Measurements from ENCODE around the gene DESI1.
"Not testable (repeated sequence)": the region's sequence is repeated elsewhere in the genome, so short reads cannot be mapped to it uniquely, and the experiment has no call there.

Gene DESI1

GRCh38 chr22:41642331-41643110 is 21.7 kb upstream of the DESI1 start:
- no peaks in the 10 kb centered on the region for H3K27me3 ChIP-seq (ENCODE audit: insufficient read depth, low read length, poor library complexity)
- H3K4me1 ChIP-seq (ENCODE audit: control insufficient read depth, low read depth, low read length): no peaks in the 10 kb centered on the region
- no peak overlapping the region for H3K4me3 ChIP-seq (ENCODE audit: low read length)
- no peak overlapping the region for H2AK5ac ChIP-seq (ENCODE audit: low read length)
- H4K8ac ChIP-seq (ENCODE audit: low read depth, low read length): no peak overlapping the region
- no peak overlapping the region for H2BK5ac ChIP-seq (ENCODE audit: low read length)
- H2BK120ac ChIP-seq (ENCODE audit: low read depth, low read length): no peak overlapping the region
- H4K5ac ChIP-seq (ENCODE audit: low read length): no peak overlapping the region
- no peak overlapping the region for H3K18ac ChIP-seq (ENCODE audit: low read length)
- no peak for DNase-seq
- peaks cover 4% of the 10 kb centered on the region for H3K79me2 ChIP-seq (ENCODE audit: control insufficient read depth, insufficient read depth, low read length)
- H3K27ac ChIP-seq (ENCODE audit: low read depth, low read length): no peak overlapping the region
- H3K79me1 ChIP-seq (ENCODE audit: low read length): peaks cover 6% of the 10 kb centered on the region
- H3K4me2 ChIP-seq (ENCODE audit: low read length): no peak overlapping the region
- H3K36me3 ChIP-seq (ENCODE audit: control insufficient read depth, insufficient read depth, low read length): peaks cover 22% of the 10 kb centered on the region
- H3K9ac ChIP-seq (ENCODE audit: low read length): no peak overlapping the region
- no peak overlapping the region for H2BK15ac ChIP-seq (replicated peaks; ENCODE audit: low read depth)
- no peak overlapping the region for H3K23ac ChIP-seq (ENCODE audit: low read length)
- H3K4ac ChIP-seq (ENCODE audit: low read depth, low read length): no peak overlapping the region
- WGBS (ENCODE audit: extremely low coverage, insufficient coverage, low lambda C conversion rate): no CpG with 5 or more reads among the region's 6 CpGs
- no peak overlapping the region for H3K56ac ChIP-seq (ENCODE audit: low read length)

DNA sequence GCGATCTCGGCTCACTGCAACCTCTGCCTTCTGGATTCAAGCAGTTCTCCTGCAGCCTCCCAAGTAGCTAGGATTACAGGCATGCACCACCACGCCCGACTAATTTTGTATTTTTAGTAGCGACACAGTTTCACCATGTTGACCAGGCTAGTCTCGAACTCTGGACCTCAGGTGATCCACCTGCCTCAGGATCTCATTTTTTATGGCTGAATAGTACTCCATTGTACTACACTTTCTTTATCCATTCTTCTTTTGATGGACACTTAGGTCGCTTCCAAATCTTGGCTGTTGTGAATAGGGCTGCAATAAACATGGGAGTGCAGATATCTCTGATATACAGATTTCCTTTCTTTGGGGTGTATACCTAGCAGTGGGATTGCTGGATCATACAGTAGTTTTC is 21.0 kb upstream of the DESI1 start:
- Histone ChIP-seq H3K4ac (ENCODE audit: low read depth, low read length) (no peak overlapping the region), H3K27ac (ENCODE audit: low read depth, low read length) (no peak overlapping the region), H4K5ac (ENCODE audit: low read length) (no peak overlapping the region), H3K4me3 (ENCODE audit: low read length) (no peak overlapping the region), H2AK5ac (ENCODE audit: low read length) (no peak overlapping the region), H3K4me2 (ENCODE audit: low read length) (no peak overlapping the region), H2BK15ac (replicated peaks; ENCODE audit: low read depth) (no peak overlapping the region), H2BK5ac (ENCODE audit: low read length) (no peak overlapping the region), H3K56ac (ENCODE audit: low read length) (no peak overlapping the region), H3K4me1 (ENCODE audit: control insufficient read depth, low read depth, low read length) (no peaks in the 10 kb centered on the region), H3K36me3 (ENCODE audit: control insufficient read depth, insufficient read depth, low read length) (peaks cover 19% of the 10 kb centered on the region), H4K8ac (ENCODE audit: low read depth, low read length) (no peak overlapping the region), H3K23ac (ENCODE audit: low read length) (no peak overlapping the region), H3K18ac (ENCODE audit: low read length) (no peak overlapping the region), H3K79me1 (ENCODE audit: low read length) (peaks cover 6% of the 10 kb centered on the region), H2BK120ac (ENCODE audit: low read depth, low read length) (no peak overlapping the region), H3K9ac (ENCODE audit: low read length) (no peak overlapping the region), H3K79me2 (ENCODE audit: control insufficient read depth, insufficient read depth, low read length) (peaks cover 4% of the 10 kb centered on the region), H3K27me3 (ENCODE audit: insufficient read depth, low read length, poor library complexity) (no peaks in the 10 kb centered on the region)
- DNase-seq: no peak
- no CpG with 5 or more reads among the region's 7 CpGs for WGBS (ENCODE audit: extremely low coverage, insufficient coverage, low lambda C conversion rate)

GRCh38 chr22:41638748-41639147 is 17.9 kb upstream of the DESI1 start:
- H4K8ac ChIP-seq (ENCODE audit: low read depth, low read length): no peak overlapping the region
- no peak overlapping the region for H2AK5ac ChIP-seq (ENCODE audit: low read length)
- no peak overlapping the region for H3K27ac ChIP-seq (ENCODE audit: low read depth, low read length)
- no peak overlapping the region for H3K18ac ChIP-seq (ENCODE audit: low read length)
- no peak overlapping the region for H3K4me3 ChIP-seq (ENCODE audit: low read length)
- no CpG with 5 or more reads among the region's 5 CpGs for WGBS (ENCODE audit: extremely low coverage, insufficient coverage, low lambda C conversion rate)
- H3K23ac ChIP-seq (ENCODE audit: low read length): no peak overlapping the region
- H3K79me2 ChIP-seq (ENCODE audit: control insufficient read depth, insufficient read depth, low read length): peaks cover 4% of the 10 kb centered on the region
- H2BK15ac ChIP-seq (replicated peaks; ENCODE audit: low read depth): no peak overlapping the region
- no peaks in the 10 kb centered on the region for H3K4me1 ChIP-seq (ENCODE audit: control insufficient read depth, low read depth, low read length)
- H4K5ac ChIP-seq (ENCODE audit: low read length): no peak overlapping the region
- H3K4me2 ChIP-seq (ENCODE audit: low read length): no peak overlapping the region
- no peak overlapping the region for H3K56ac ChIP-seq (ENCODE audit: low read length)
- no peak overlapping the region for H2BK120ac ChIP-seq (ENCODE audit: low read depth, low read length)
- H3K36me3 ChIP-seq (ENCODE audit: control insufficient read depth, insufficient read depth, low read length): peaks cover 21% of the 10 kb centered on the region
- no peak overlapping the region for H2BK5ac ChIP-seq (ENCODE audit: low read length)
- H3K27me3 ChIP-seq (ENCODE audit: insufficient read depth, low read length, poor library complexity): no peaks in the 10 kb centered on the region
- no peak overlapping the region for H3K4ac ChIP-seq (ENCODE audit: low read depth, low read length)
- no peak for DNase-seq
- H3K79me1 ChIP-seq (ENCODE audit: low read length): peaks cover 9% of the 10 kb centered on the region
- no peak overlapping the region for H3K9ac ChIP-seq (ENCODE audit: low read length)

DNA sequence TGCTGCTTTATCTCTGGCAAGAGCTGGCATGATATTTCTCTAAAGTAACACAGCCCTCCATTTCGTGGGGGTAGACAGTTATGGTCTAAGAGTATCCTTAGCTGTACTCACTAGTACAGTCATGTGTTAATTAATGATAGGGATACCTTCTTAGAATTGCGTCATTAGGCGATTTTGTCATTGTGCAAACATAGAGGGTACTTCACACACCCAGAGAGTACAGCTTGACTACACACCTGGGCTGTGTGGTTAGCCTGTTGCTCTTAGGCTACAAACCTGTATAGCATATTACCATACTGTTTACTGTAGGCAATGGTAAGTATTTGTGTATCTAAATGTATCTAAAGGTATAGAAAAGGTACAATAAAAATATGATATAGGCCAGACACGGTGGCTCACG is 17.3 kb upstream of the DESI1 start:
- no peak overlapping the region for H3K9ac ChIP-seq (ENCODE audit: low read length)
- peaks cover 4% of the 10 kb centered on the region for H3K79me2 ChIP-seq (ENCODE audit: control insufficient read depth, insufficient read depth, low read length)
- no peak overlapping the region for H3K23ac ChIP-seq (ENCODE audit: low read length)
- H3K4me1 ChIP-seq (ENCODE audit: control insufficient read depth, low read depth, low read length): no peaks in the 10 kb centered on the region
- no peak overlapping the region for H3K4me2 ChIP-seq (ENCODE audit: low read length)
- H2BK15ac ChIP-seq (replicated peaks; ENCODE audit: low read depth): no peak overlapping the region
- no peak overlapping the region for H4K5ac ChIP-seq (ENCODE audit: low read length)
- H2BK120ac ChIP-seq (ENCODE audit: low read depth, low read length): no peak overlapping the region
- H4K8ac ChIP-seq (ENCODE audit: low read depth, low read length): no peak overlapping the region
- no peak overlapping the region for H3K27ac ChIP-seq (ENCODE audit: low read depth, low read length)
- WGBS (ENCODE audit: extremely low coverage, insufficient coverage, low lambda C conversion rate): no CpG with 5 or more reads among the region's 5 CpGs
- no peak overlapping the region for H3K56ac ChIP-seq (ENCODE audit: low read length)
- no peak overlapping the region for H2AK5ac ChIP-seq (ENCODE audit: low read length)
- no peak overlapping the region for H3K4me3 ChIP-seq (ENCODE audit: low read length)
- H3K18ac ChIP-seq (ENCODE audit: low read length): no peak overlapping the region
- no peaks in the 10 kb centered on the region for H3K27me3 ChIP-seq (ENCODE audit: insufficient read depth, low read length, poor library complexity)
- H3K36me3 ChIP-seq (ENCODE audit: control insufficient read depth, insufficient read depth, low read length): peaks cover 21% of the 10 kb centered on the region
- peaks cover 9% of the 10 kb centered on the region for H3K79me1 ChIP-seq (ENCODE audit: low read length)
- DNase-seq: no peak
- no peak overlapping the region for H2BK5ac ChIP-seq (ENCODE audit: low read length)
- no peak overlapping the region for H3K4ac ChIP-seq (ENCODE audit: low read depth, low read length)

GRCh38 chr22:41637623-41638022 is 16.8 kb upstream of the DESI1 start:
- H3K23ac ChIP-seq (ENCODE audit: low read length); H2AK5ac ChIP-seq (ENCODE audit: low read length); H3K27ac ChIP-seq (ENCODE audit: low read depth, low read length); H3K27me3 ChIP-seq (ENCODE audit: insufficient read depth, low read length, poor library complexity); H3K18ac ChIP-seq (ENCODE audit: low read length); DNase-seq; H4K8ac ChIP-seq (ENCODE audit: low read depth, low read length); H3K79me1 ChIP-seq (ENCODE audit: low read length); H3K4me3 ChIP-seq (ENCODE audit: low read length); H4K5ac ChIP-seq (ENCODE audit: low read length); H3K79me2 ChIP-seq (ENCODE audit: control insufficient read depth, insufficient read depth, low read length); H2BK5ac ChIP-seq (ENCODE audit: low read length); H3K4me1 ChIP-seq (ENCODE audit: control insufficient read depth, low read depth, low read length); H2BK120ac ChIP-seq (ENCODE audit: low read depth, low read length); H3K4ac ChIP-seq (ENCODE audit: low read depth, low read length); H3K4me2 ChIP-seq (ENCODE audit: low read length); H3K9ac ChIP-seq (ENCODE audit: low read length); H2BK15ac ChIP-seq (replicated peaks; ENCODE audit: low read depth); H3K56ac ChIP-seq (ENCODE audit: low read length): not testable (repeated sequence)
- H3K36me3 ChIP-seq (ENCODE audit: control insufficient read depth, insufficient read depth, low read length): peaks cover 18% of the 10 kb centered on the region
- WGBS (ENCODE audit: extremely low coverage, insufficient coverage, low lambda C conversion rate): no CpG with 5 or more reads among the region's 8 CpGs

DNA sequence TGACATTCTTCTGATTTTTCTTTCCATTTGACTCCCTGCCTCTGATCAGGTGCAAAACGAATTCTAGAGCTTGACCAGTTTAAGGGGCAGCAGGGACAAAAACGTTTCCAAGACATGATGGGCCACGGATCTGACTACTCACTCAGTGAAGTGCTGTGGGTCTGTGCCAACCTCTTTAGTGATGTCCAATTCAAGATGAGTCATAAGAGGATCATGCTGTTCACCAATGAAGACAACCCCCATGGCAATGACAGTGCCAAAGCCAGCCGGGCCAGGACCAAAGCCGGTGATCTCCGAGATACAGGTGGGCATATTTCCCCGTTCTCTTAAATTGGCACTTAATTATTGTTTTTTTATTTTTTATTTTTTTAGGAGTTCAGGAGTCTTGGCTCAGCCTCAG is 15.6 kb upstream of the DESI1 start:
- no CpG with 5 or more reads among the region's 7 CpGs for WGBS (ENCODE audit: extremely low coverage, insufficient coverage, low lambda C conversion rate)

More for the DNA sequence above, 15.6 kb upstream of the DESI1 start:
- Histone ChIP-seq H3K36me3 (ENCODE audit: control insufficient read depth, insufficient read depth, low read length) (peaks cover 16% of the 10 kb centered on the region), H3K79me2 (ENCODE audit: control insufficient read depth, insufficient read depth, low read length) (peaks cover 3% of the 10 kb centered on the region), H3K4me3 (ENCODE audit: low read length) (no peak overlapping the region), H2AK5ac (ENCODE audit: low read length) (no peak overlapping the region), H3K27me3 (ENCODE audit: insufficient read depth, low read length, poor library complexity) (no peaks in the 10 kb centered on the region), H3K23ac (ENCODE audit: low read length) (no peak overlapping the region), H2BK15ac (replicated peaks; ENCODE audit: low read depth) (no peak overlapping the region), H3K4me1 (ENCODE audit: control insufficient read depth, low read depth, low read length) (no peaks in the 10 kb centered on the region), H3K18ac (ENCODE audit: low read length) (no peak overlapping the region), H3K79me1 (ENCODE audit: low read length) (peaks cover 8% of the 10 kb centered on the region), H2BK120ac (ENCODE audit: low read depth, low read length) (no peak overlapping the region), H4K8ac (ENCODE audit: low read depth, low read length) (no peak overlapping the region), H3K27ac (ENCODE audit: low read depth, low read length) (no peak overlapping the region), H4K5ac (ENCODE audit: low read length) (no peak overlapping the region), H3K4ac (ENCODE audit: low read depth, low read length) (no peak overlapping the region), H3K9ac (ENCODE audit: low read length) (no peak overlapping the region), H2BK5ac (ENCODE audit: low read length) (no peak overlapping the region), H3K56ac (ENCODE audit: low read length) (no peak overlapping the region), H3K4me2 (ENCODE audit: low read length) (no peak overlapping the region)
- no peak for DNase-seq
